ENCODE data around the gene FBRSL1. TPM values are rescaled to one million over a fixed set of nuclear protein-coding genes. Genes with fewer than 3 reads are reported as not detected.
"Not testable (repeated sequence)": the region's sequence is repeated elsewhere in the genome, so short reads cannot be mapped to it uniquely, and the experiment has no call there.

The FBRSL1 gene
- total RNA-seq (2014; rRNA removed; shearing (Covaris generic)): 2.6 and 9.8 TPM in 2 replicates

- DNase-seq (ENCODE audit: low read depth): peak; percentile 81
Observed at GRCh38 chr12:132489602-132490266, at the start of gene FBRSL1. FBRSL1 (plus strand) TSS chr12:132490151.

- not testable (repeated sequence) for DNase-seq (ENCODE audit: low read depth)
Observed at GRCh38 chr12:132440420-132440819, 49.5 kb upstream of the FBRSL1 start.

- no peak for DNase-seq (ENCODE audit: low read depth)
Observed at GRCh38 chr12:132441871-132442863, 47.8 kb upstream of the FBRSL1 start.

- no peak for DNase-seq (ENCODE audit: low read depth)
Observed at GRCh38 chr12:132443091-132443490, 46.9 kb upstream of the FBRSL1 start.

- DNase-seq (ENCODE audit: low read depth): no peak
Observed at GRCh38 chr12:132444283-132444682, 45.7 kb upstream of the FBRSL1 start.

GRCh38 chr12:132444957-132445883 lies 44.7 kb upstream of the FBRSL1 start:
- DNase-seq (ENCODE audit: low read depth): no peak

GRCh38 chr12:132445884-132446632 lies 43.9 kb upstream of the FBRSL1 start:
- peak; percentile 72 for DNase-seq (ENCODE audit: low read depth)

GRCh38 chr12:132446633-132447326 lies 43.2 kb upstream of the FBRSL1 start:
- DNase-seq (ENCODE audit: low read depth): no peak

- DNase-seq (ENCODE audit: low read depth): no peak
Observed at GRCh38 chr12:132447327-132447720, 42.6 kb upstream of the FBRSL1 start.

GRCh38 chr12:132447731-132448462 lies 42.1 kb upstream of the FBRSL1 start:
- DNase-seq (ENCODE audit: low read depth): no peak

GRCh38 chr12:132448463-132448820 lies 41.5 kb upstream of the FBRSL1 start:
- DNase-seq (ENCODE audit: low read depth): no peak

GRCh38 chr12:132449565-132450417 lies 40.2 kb upstream of the FBRSL1 start:
- DNase-seq (ENCODE audit: low read depth): no peak

GRCh38 chr12:132450418-132451171 lies 39.4 kb upstream of the FBRSL1 start:
- DNase-seq (ENCODE audit: low read depth): no peak

GRCh38 chr12:132451172-132451835 lies 38.6 kb upstream of the FBRSL1 start:
- no peak for DNase-seq (ENCODE audit: low read depth)

- no peak for DNase-seq (ENCODE audit: low read depth)
Observed at GRCh38 chr12:132451836-132452195, 38.1 kb upstream of the FBRSL1 start.

GRCh38 chr12:132452596-132453350 lies 37.2 kb upstream of the FBRSL1 start:
- DNase-seq (ENCODE audit: low read depth): no peak
